ENCODE measurements around the gene JMJD8. TPM values are rescaled to one million over a fixed set of nuclear protein-coding genes. Genes with fewer than 3 reads are reported as not detected.
A peak's percentile ranks its signal among the peaks of the same experiment; 100 is the strongest.

JMJD8 gene
- total RNA-seq, 1 donor from 2014 or later, result 43.1 TPM

DNA sequence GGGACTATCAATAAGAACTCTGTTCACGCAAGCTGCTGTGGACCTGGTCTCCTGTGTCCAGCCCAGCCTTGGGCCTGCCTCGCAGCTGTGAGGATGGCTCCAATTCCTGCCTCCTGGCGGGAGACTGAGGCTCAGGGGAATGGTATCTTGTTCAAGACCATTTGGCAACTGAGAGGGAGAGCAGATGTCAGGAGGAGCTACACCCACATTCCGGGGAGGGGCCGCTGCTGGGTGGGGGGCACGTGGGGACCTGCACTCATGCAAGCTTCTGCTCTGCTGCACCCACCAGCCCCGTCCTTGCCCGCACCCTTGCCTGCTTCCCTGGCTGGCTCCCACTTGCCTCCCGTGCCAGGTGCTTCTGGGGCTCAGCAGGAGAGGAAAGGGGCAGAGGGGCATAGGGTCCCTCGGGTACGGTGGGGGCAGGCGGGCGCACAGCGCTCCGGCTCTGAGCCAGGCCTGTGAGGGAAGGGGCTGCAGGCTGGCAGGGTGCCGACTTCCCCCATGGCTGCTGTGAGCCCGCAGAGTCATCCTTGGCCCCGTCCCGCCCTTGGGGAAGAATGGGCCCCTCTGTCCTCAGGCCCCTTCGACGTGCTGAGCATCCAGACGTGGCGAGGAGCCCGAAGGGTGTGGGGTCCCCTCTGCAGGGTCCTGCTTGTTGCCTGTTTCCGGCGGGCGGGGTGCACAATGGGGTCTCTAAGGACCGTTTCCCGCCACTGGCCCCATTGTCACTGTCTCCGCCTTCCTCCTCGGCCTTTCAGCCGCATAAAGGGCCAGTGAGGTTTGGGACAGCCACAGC, 33.5 kb upstream of the JMJD8 start:
- H3K9me3 ChIP-seq (replicated peaks), result no peaks in the 10 kb centered on the region
- no peak for DNase-seq
- no peaks in the 10 kb centered on the region for H3K27me3 ChIP-seq (ENCODE audit: low read depth)
- H3K36me3 ChIP-seq, result no peaks in the 10 kb centered on the region
- H3K4me1 ChIP-seq, result peaks cover 65% of the 10 kb centered on the region
- intact Hi-C loops (cut with micrococcal nuclease), result no loop called here
- no peak overlapping the region for H3K27ac ChIP-seq (replicated peaks)
- TF ChIP-seq, protein P1, sequence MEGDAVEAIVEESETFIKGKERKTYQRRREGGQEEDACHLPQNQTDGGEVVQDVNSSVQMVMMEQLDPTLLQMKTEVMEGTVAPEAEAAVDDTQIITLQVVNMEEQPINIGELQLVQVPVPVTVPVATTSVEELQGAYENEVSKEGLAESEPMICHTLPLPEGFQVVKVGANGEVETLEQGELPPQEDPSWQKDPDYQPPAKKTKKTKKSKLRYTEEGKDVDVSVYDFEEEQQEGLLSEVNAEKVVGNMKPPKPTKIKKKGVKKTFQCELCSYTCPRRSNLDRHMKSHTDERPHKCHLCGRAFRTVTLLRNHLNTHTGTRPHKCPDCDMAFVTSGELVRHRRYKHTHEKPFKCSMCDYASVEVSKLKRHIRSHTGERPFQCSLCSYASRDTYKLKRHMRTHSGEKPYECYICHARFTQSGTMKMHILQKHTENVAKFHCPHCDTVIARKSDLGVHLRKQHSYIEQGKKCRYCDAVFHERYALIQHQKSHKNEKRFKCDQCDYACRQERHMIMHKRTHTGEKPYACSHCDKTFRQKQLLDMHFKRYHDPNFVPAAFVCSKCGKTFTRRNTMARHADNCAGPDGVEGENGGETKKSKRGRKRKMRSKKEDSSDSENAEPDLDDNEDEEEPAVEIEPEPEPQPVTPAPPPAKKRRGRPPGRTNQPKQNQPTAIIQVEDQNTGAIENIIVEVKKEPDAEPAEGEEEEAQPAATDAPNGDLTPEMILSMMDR (IDR thresholded peaks at IDR 0.05; ENCODE audit: borderline replicate concordance), result no peak
- no peak overlapping the region for H3K4me3 ChIP-seq

DNA sequence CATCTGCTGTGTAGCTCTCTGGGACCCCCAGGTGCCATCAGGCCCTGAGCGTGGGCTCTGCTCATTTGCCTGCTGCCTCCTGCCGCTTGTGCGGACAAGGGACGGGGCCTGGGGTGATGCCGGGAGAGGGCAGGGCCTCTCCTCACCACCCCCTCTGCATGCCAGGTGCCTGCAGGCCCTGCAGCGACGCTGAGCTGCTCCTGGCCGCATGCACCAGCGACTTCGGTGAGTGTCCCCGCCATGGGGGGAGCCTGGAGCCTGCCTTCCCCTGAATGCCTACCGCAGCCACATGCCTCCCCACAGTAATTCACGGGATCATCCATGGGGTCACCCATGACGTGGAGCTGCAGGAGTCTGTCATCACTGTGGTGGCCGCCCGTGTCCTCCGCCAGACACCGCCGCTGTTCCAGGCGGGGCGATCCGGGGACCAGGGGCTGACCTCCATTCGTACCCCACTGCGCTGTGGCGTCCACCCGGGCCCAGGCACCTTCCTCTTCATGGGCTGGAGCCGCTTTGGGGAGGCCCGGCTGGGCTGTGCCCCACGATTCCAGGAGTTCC, 32.7 kb upstream of the JMJD8 start:
- H3K4me3 ChIP-seq, result peak overlapping the region; percentile 91

DNA sequence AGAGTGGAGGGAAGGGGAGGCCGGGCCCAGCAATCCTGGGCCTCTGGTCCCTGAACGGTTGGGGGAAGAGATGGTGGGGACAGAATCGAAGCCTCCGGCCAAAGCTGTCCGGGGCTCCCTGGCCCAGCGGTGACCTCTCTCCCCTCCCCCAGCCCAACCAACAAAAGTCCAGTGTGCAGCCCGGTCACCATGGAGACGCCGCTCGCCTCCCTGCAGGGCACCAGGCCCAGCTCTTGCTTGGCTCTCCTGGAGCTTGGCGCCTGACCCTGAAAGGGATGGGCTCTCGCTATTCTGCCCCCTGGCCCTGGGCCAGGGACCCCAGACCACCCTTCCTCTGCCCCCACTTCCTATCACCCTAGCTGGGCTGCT, 32.0 kb upstream of the JMJD8 start:
- intact Hi-C loops (cut with micrococcal nuclease), result no loop called here
- Histone ChIP-seq H3K27ac (replicated peaks) (no peak overlapping the region), H3K4me1 (peaks cover 55% of the 10 kb centered on the region)

More for the DNA sequence above, 32.7 kb upstream of the JMJD8 start:
- intact Hi-C loops (cut with micrococcal nuclease), result no loop called here
- peaks cover 62% of the 10 kb centered on the region for H3K4me1 ChIP-seq
- H3K27ac ChIP-seq (replicated peaks), result no peak overlapping the region
- H3K36me3 ChIP-seq, result no peaks in the 10 kb centered on the region
- TF ChIP-seq, protein P1 (IDR thresholded peaks at IDR 0.05; ENCODE audit: borderline replicate concordance), result no peak
- DNase-seq, result no peak
- H3K27me3 ChIP-seq (ENCODE audit: low read depth), result no peaks in the 10 kb centered on the region
- H3K9me3 ChIP-seq (replicated peaks), result no peaks in the 10 kb centered on the region

DNA sequence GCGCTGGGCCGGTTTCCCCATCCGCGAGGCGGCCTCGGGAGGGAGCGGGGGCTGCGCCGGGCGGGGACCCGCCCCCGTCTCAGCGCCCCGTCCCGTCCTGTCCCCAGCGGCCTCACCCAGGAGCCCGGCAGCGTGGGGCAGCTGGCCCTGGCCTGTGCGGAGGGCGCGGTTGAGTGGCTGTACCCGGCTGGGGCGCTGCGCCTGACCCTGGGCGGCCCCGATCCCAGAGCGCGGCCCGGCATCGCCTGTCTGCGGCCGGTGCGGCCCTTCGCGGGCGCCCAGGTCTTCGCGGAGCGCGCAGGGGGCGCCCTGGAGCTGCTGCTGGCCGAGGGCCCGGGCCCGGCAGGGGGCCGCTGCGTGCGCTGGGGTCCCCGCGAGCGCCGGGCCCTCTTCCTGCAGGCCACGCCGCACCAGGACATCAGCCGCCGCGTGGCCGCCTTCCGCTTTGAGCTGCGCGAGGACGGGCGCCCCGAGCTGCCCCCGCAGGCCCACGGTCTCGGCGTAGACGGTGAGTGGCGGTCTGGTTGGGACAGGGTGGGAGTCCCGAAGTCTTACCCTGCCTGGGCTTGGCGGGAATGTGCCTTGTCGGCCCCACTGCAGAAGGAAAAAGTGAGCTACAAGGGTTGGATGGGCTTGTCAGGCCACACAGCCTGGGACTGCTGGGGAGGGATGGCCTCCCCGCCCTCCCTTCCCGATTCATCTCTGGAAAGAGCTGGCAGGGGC, 31.5 kb upstream of the JMJD8 start:
- no peaks in the 10 kb centered on the region for H3K9me3 ChIP-seq (replicated peaks)
- H3K4me3 ChIP-seq, result peak overlapping the region; percentile 91
- peaks cover 10% of the 10 kb centered on the region for H3K27me3 ChIP-seq (ENCODE audit: low read depth)
- H3K36me3 ChIP-seq, result no peaks in the 10 kb centered on the region
- peak overlapping the region; percentile 58 for H3K27ac ChIP-seq (replicated peaks)
- no peak for DNase-seq
- intact Hi-C loops (cut with micrococcal nuclease), result no loop called here
- TF ChIP-seq, protein P1 (IDR thresholded peaks at IDR 0.05; ENCODE audit: borderline replicate concordance), result no peak
- H3K4me1 ChIP-seq, result peaks cover 50% of the 10 kb centered on the region

More for the DNA sequence above, 32.0 kb upstream of the JMJD8 start:
- Histone ChIP-seq H3K27me3 (ENCODE audit: low read depth) (peaks cover 5% of the 10 kb centered on the region), H3K36me3 (no peaks in the 10 kb centered on the region), H3K9me3 (replicated peaks) (no peaks in the 10 kb centered on the region), H3K4me3 (peak overlapping the region; percentile 91)
- DNase-seq, result no peak
- TF ChIP-seq, protein P1 (IDR thresholded peaks at IDR 0.05; ENCODE audit: borderline replicate concordance), result no peak

DNA sequence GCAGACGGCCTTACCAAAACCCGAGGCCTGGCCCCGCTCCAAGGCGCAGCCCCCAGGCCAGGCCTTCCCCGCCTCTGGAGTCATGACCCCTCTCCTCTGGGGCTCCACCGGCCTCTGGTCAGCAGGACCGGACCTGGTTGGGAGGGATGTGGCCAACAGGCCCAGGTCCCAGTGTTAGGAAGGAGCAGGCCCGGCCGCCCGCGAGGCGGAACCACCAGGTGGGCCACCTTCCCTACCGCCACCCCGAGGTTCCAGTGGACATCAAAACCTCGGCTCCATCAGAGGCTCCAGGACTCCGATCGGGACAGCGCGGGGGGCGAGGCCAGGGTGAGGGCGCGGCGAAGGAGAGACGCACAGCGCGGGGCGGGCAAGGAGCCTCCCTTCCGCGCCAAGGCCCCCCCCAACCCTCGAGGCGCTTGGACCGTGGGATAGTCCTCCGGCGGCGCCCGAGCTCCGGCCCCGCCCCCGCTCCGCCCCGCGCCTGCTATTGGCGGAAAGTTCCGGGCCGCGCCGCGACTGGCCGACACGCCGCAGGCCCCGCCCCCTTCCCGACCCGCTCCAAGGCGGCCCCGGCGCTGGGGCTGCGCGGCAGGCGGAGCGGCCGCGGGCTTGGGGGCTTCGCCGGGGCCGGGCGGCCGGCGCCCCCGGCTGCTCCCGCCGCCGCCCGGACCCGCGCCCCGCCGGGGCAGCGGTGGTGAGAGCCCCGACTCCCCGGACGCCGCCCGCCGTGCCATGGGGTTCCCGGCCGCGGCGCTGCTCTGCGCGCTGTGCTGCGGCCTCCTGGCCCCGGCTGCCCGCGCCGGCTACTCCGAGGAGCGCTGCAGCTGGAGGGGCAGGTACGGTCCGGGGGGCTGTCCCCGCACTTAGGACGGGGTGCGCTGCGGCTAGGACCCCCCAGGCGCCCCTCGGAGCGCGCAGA, 30.7 kb upstream of the JMJD8 start, which contains the start of gene METRN:
Gene METRN (plus strand): TSS at position 561 of the 919 bp plus-strand sequence. CDS start 172 bp downstream, at position 733.
- Histone ChIP-seq H3K4me3 (peak within 1 kb of the TSS; percentile 91), H3K27ac (replicated peaks) (peak within 1 kb of the TSS; percentile 58)

More for the DNA sequence above, 30.7 kb upstream of the JMJD8 start, which contains the start of gene METRN:
- Histone ChIP-seq H3K36me3 (no peaks in the 10 kb centered on the region), H3K9me3 (replicated peaks) (no peaks in the 10 kb centered on the region), H3K4me1 (peaks cover 47% of the 10 kb centered on the region), H3K27me3 (ENCODE audit: low read depth) (peaks cover 19% of the 10 kb centered on the region)
- peak; percentile 95 for DNase-seq
- TF ChIP-seq, protein P1 (IDR thresholded peaks at IDR 0.05; ENCODE audit: borderline replicate concordance), result no peak
- intact Hi-C loops (cut with micrococcal nuclease), result no loop called here
